DMS79 treated with DMSO at 0.1 percent for 48 hours (cell line): ENCODE data around the gene PARD3B.

Source experiments
- DNase-seq: peaks from one replicate; lab custom pipeline; 2025; lab: John Stamatoyannopoulos, UW

The PARD3B gene

DNA sequence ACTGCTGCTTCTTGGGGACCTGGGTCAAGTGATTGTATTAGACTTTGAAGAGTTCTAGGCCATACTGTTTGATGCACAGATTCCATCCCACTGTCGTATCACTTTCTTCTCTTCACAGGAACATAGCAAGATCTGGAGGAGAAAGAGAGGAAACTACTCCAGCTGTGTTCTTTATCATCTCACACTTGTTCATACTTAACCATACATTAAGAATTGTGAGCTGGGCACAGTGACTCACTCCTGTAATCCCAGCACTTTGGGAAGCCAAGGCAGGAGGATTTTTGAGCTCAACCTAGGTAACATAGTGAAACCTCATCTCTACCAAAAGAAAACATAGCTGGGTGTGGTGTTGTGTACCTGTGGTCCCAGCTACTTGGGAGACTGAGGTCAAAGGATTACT, 111.7 kb downstream of the PARD3B start:
- DNase-seq: no peak

DNA sequence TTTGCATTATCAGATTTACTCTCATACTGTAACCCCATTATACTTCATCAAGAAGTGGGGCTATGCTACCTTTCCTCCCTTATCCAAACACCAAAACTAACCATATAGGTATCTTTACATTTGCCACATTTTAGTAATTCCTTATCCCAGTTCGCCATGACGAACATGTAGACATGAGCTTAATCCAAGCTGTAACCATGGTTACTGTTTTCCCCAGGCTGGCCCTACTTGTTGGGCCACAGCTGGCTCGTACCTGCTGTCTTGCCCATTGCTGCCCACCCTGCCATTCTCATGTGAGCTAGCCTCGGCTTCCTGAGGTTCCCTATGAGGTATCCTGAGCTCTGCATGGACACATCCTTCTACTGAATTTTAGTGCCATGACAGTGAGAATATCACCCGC, 117.7 kb downstream of the PARD3B start:
- DNase-seq: no peak

DNA sequence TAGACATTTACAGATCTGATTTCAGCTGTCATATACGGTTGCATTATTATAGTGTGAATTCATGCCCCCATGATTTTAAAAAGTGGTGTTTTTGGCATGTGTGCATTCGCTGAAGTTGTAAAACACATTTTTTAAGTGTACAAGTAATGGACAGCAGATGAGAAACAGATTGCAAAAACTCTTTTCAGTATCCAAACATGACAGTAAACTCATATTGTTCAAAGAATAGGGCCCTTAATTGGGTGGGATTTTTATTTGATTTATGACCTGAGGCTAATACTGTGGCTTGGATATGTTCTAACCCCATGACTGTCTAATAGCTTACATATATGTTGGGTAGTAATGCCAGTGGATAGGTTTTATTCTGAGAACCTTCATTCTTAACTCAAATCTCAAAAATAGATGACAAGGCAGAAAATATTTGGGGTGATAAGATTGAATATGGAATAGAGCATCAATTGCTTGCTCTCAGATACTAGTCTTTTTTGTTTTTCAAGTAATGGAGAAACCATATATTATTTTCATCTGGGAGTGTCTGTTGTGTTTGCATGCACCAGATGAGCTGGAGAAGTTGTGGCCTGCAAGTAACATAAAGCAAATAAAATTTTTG, 118.6 kb downstream of the PARD3B start:
- no peak for DNase-seq

DNA sequence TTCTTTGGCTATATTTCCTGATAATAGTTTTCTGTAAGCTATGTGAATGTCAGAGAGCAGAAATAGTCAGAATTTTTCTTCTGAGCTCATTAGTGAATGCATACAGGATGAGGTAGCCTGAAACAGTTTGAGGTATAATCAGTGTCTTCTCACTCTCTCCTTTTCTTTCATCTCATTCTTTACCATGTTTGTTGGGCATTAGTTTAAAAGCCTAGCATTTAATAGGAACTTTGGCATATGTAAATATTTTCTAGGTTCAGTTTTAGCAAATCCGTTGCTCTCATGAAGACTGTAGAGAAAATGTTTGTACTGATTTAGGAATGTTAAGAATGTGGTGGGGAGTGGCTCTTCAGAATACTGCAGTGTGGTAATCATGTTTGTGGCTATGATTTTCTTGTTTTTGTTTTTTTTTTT, 119.4 kb downstream of the PARD3B start:
- DNase-seq: no peak

DNA sequence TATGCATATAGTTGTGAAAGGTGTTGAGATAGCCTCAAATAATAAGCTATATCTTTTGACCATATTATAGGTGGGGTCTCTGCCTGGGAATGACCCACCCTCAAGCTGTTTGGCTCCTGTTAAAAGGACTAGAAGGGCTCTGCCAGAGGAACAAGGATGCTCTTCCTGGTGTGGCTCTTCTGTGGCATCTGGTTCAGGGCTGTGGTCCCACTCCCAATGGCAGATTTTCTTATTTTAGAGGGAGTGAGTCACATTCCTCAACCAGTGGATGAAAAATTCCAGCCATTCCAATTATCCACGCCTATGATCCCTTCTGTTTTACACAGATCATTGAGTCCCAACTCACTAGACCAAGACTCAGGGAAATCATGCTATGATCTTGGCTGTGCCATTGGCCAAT, 119.9 kb downstream of the PARD3B start:
- DNase-seq: no peak

DNA sequence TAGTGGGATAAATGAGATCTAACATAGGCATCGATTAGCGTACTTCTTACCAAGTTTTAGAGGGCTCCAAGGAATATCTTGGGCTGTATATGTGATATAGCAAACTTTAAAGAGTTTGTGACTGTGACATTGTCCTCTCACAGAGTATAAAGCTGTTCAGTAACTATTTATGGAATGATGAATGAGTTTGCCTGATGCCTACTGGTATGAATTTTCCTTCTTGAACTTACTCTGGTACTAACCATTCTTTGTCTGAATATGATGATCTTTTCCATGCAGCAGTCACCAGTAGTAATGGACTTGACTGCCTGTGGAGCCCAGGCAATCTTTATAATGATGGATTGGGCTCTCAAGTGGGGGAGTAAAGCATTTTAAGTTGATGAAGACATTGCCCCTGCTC, 120.5 kb downstream of the PARD3B start:
- no peak for DNase-seq

DNA sequence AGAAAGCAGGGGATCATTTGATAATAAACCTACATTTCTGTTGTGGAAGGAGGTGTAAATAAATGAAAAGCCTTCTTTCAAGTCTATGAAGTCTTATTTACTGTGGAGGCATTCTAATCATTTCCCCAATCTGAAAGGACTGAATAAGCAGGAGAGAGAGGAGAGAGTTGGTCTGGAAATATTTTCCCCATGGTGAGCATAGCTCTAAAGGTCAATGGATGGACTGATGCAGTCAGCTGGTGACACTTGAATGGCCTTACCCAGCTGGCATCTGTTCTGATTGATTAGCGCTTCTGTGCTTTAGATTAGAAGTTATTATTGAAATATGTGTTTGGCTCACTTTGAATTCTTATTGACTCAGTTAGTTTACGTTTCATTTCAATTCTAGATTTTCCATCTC, 122.7 kb downstream of the PARD3B start:
- no peak for DNase-seq

DNA sequence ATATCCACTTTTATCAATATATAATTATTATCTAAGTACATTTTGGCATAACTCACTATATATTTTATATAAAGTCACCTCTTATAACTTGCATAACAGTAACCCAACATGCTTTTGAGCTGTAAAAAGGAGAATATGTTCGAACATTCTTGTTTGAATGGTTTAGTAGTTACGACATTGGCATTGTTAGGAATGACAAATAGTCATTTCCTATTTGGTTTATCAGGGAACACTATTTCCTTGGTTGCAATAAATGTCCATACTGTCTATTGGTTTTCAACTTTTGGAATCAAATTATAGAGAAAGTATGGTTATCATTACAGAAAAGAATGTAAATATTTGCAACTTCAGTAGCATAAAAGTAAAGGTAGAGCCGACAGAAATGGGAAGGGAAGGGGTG, 124.1 kb downstream of the PARD3B start:
- DNase-seq: no peak

DNA sequence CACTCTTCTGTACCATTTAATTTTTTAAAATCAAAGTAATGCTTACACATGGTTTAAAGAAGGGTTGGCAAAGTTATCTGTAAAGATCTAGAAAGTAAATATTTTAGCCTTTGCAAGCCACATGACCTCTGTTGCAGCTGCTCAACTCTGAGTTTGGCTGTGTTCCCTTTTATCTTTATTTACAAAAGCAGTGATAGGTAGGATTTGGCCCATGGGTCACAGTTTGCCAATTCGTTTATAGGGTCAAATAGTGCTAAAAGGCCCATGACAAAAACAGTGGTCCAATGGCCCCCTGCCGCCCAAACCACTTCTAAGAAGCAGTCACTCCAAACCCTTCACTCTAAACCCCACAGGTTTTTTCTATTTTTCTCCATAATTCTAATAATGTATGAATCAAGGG, 124.8 kb downstream of the PARD3B start:
- no peak for DNase-seq

DNA sequence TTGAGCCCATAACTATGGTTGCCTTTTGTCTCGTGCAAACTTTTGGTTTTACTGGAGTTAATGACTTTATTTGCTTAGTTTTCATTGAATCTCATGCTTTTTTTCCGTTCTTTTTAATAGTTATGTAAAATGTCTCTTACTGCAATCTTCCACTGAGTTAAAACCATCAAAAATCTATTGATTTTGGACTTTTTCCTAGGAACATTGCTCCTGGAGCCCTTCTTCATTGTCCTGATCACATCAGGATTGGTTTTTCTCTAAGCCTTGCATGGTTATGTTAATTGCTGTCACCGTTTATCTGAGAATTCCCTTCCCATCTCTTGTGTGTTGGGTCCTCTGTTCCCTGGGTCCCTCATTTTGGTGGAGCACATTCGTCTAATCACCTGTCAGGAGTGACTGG, 125.5 kb downstream of the PARD3B start:
- no peak for DNase-seq

DNA sequence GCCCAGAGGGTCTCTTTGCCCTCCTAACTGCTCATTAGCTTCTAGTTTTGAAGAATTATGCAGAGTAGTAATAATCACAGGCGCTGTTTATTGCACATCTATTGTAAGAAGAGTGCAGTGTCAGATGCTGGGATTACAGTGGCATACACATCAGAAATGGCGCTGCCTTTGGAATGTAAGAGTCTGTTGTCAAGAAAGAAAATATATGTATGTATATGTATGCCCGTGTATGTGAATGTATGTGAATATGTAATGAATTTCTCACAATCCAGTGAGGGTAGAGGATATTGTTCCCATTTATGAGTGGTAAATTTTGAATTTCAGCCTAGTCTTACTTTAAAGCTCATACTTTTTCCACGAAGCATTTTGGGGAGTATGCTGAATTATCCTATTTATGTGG, 127.5 kb downstream of the PARD3B start:
- no peak for DNase-seq

DNA sequence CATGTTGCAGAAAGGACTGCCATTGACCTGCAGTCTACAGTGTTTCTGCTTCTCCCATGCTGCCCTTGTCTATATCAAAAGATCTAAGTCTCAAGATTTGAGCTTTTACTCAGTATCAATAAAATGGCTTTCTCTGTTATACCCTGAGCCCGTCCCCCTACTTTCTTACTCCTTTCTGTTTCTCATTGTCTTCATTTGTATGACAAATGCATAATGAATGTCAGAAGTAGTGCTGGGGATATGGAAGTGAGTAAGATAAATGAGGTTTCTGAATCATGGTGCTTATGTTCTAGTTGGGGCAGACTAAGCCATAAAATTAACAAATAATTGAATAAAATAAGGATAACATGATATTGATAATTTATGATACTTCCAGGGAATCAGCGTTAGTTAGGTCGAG, 128.6 kb downstream of the PARD3B start:
- DNase-seq: no peak

DNA sequence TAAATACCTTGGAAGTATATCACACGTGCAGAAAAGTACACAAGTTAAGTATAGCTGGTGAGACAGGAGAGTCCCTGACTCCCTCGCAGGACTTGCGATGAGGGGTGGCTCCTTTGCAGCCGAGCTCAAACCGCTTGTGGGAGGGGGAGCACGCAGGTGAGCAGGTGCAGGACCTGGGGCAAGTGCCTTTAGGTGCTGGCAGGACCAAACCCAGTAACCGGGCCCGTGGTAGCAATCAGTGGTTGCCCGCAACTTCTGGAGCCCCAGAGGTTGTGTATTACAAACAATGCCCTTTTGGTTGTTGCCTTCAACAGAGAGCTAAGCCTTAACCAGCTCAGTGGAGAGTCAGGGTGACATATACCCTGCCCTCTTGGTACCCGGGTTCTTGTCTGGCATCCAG, 132.8 kb downstream of the PARD3B start:
- no peak for DNase-seq

DNA sequence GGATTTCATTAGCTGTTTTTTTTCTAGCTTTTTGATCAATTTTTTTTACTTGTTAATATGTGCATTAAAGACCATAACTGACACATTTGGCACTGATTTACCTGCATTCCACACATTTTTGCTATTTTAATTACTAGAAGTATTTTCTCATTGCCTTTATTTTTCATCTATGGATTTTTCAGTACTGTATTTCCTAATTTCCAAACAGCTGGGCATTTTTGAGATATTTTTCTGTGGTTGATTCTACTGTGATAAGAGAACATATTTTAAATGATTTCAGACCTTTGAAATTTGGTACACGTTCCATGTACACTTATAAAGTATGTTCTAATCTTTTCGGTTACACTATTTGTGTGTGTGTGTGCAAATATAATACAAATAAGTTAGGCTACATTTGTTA, 135.3 kb downstream of the PARD3B start:
- DNase-seq: no peak

DNA sequence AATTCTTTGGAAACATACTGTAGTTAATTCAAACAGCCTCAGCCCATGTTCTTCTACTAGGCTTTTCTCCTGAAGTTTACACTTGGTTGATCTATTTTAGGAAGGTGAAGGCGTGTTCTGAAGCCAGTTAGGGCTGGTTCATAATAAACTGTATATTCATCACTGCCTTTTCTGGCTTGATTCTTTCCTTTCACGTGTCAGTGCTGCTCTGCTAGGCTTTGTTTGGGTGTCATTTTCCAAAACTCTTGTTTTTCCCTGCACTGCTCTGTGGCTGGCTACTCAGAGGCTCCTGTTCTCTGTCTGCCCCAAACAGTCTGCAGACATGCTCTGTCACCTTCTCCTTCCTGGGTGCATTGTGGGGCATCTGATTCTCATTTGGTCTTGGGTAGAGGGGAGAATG, 136.1 kb downstream of the PARD3B start:
- DNase-seq: no peak

DNA sequence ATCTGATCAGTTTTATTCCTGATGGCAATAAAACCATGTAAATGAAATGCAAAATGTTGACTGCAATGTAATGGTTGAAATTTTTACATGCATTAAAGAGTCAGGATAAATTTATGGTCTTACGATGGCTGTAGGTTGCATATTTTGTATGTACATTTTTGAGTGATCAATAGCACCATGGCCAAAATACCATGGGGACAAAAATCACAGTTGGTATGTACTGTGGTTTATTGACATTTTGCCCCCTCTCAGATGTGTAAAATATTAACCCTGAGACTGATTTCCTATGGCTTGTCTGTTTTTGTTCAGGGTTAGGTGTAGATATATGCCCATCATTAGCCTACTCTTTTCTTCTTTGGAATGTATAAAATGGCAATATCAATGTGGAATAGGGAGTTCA, 138.1 kb downstream of the PARD3B start:
- DNase-seq: no peak

DNA sequence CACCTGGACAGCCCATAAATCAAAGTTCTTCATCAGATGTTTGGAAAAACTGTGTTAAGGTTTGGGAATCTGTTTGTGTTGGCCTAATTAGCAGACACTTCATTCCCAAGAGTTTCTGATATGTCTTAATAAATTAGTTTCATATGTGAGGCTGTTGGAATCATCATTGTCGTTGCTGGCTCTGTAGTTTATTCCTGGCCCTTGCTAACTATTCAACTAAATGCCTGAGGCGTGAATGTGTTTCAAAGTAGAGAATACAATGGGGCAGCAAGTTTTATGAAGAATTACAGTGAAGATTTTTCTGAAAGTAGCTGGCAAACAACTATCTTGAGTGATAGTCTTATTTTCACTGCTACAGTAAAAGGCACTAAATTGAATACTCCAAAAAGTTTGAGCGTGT, 141.1 kb downstream of the PARD3B start:
- no peak for DNase-seq

DNA sequence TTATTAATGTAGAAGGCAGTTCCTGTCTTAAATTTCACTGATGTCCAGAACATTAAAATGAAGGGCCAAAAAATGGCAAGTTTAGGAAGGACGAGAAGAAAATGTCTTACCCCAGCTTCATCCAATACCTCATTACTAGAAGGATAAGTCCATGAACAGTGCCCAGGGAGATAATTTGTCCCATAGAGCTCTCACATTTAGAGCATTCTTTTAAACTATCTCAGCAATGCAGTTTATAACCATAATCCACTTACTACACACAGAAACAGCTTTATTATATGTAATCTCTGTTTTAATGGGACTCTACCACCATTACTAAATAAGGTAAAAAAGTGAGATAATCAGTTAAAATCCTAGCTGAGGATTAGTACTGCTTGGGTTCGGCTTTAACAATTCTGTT, 142.5 kb downstream of the PARD3B start:
- no peak for DNase-seq

DNA sequence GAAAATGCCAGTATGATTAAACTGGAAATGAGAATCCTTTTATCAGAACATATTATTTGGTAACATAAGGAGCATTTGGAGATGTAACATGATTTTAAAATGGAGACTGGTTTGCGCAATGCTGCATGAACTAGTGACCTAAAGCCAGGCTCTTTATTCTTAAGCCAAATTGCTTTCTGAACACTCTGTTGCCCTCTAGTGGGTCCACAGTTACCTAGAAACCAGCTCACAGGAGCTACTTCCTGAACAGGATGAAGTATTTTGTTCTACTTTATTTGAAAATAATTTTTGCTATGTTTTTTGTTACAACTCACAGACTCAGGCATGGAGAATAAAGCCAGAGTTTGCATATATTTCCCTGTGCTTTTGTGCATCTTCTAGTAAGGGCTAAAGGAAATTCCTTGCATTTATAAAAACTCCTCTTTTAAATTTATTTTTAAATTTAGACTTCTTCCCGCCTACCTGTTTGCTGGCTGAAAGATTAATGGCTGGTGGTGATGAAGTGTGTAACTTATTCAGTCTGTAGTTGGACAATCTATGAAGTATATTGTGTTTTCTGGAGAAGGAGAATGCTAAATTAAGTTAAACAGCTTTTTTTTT, 146.7 kb downstream of the PARD3B start:
- peak; percentile 37 for DNase-seq

DNA sequence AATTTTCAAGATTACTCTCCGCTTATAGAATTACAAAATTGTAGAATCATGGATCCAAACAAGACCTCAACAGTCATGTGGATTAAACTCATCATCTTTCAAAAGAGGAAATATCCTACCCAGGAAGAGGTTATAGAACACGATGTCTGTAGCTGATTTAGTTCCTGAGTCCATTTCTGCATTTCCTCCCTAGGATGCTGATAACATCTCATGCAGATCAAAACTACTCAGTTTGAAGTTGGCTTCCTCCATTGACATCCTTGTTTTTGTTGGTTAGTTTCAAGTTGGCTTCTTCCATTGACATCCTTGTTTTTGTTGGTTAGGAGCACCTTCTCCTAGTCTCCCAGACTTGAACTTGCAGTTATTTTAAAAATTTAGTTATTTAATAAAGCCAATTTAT, 147.5 kb downstream of the PARD3B start:
- no peak for DNase-seq

DNA sequence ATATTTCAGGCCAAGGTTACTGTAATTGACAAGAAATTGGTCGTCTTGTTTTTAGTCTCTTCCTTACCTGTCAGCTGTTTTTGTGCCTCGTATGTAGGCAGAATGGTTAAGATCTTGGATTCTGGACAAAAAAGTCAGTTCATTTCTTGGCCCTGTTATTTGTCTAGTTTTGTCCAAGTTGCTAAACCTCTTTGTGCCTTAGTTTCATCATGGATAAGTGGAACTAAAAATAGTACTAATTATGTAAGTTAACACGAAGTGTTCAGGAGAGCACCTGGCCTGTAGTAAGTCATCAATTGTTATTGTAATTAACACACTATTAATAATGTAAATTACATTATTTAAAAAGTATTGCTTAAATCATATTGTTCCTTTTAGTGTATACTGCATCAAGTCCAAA, 148.0 kb downstream of the PARD3B start:
- DNase-seq: no peak

DNA sequence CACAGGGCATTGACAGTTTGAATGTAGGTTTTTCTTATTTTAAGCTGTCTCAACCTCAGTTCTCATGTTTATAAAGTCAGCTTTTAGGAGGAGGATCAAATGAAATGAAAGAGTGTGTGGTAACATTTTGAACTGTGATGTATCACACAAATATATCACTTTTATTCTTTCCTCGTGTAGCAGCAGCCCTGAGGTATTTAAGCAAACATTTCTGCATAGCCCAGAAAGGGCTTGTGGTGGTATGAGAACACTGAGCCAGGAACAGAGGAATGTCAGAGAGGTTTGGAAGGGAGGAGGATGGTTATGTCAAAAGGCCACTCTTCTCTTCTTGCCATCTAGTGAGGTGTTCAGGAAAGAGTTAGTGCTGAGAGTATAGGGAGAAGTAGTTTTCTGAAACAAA, 150.2 kb downstream of the PARD3B start:
- no peak for DNase-seq

DNA sequence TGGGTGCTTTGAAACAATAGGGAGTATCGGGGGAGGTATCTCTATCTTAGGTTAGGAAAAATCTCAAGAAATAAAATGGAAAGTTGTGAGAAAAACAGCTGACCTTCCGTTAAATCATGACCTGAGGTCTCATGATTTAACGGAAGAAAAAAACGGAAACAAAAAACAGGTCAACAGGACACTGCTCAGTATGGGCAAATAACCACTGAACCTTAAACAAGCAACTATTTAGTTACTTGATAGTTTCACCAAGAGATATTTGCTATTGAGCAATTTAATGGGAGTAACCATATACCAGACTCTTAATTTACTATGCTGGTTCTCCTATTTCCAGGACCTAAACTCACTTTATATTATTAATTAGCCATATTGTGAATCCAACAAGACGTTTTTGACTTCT, 150.8 kb downstream of the PARD3B start:
- DNase-seq: no peak

DNA sequence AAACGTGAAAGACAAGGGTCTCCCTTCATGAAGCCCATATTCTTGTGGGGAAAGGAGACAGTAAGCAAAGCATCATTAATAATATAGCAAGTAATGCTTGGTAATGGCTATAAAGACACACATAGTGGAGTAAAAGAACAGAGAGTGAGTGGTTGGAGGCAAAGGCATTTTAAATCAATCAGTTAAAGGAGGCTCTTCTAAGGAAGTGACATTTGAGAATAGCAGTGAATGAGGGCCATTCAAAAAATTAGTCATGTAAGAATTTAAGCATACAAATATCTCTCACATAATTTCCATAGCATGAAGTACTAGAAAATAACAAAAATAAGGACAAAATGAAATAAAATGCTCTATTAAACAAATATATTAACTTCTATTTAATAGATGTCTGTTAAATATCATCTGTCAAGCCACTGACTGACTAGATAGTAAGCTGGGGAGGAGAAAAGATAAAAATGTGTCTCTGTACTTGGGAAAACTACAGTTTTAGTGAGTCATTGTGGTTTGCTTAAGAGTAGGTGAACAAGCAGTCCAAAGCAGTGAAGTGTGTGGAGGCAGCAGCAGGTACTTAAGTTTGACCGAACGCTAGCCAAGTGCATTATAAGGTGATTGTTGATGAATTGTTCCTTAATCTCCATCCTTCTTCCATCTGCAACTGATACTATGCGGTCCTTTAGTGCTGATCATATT, 160.1 kb downstream of the PARD3B start:
- peak; percentile 92 for DNase-seq
